Measurements from ENCODE around the gene MTHFD1L. TPM values are rescaled to one million over a fixed set of nuclear protein-coding genes. Genes with fewer than 3 reads are reported as not detected.

MTHFD1L gene
- total RNA-seq, 4 donors from 2014 or later = 3.3 to 7.8 (median 3.8) TPM

DNA sequence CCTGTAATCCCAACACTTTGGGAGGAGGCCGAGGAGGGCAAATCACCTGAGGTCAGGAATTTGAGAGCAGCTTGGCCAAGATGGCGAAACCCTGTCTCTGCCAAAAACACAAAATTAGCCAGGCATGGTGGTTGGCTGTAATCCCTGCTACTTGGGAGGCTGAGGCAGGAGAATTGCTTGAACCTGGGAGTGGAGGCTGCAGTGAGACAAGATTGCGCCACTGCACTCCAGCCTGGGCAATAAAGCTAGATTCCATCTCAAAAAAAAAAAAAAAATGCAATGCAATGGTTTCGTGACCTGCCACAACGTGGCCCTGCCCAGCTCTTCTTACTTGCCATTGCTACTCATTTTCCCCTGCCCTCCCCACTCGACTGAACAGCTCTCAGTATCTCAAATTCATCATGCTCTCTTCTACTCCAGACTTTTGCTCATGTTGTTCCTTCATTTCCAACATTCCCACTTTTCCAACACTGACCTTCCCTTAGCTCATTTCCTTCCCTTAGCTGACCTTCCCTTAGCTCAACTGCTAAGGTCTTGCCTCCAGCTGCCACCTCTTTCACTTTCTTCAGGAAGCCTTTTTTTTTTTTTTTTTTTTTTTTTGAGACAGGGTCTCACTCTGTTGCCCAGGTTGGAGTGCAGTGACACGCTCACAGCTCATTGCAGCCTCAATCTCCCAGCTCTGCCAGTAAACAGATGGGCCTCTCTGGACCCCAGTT is 2.1 kb upstream of the MTHFD1L start:
- no peak for TF ChIP-seq CTCF (IDR thresholded peaks at IDR 0.05; ENCODE audit: low read depth)

- no peak for TF ChIP-seq CTCF (IDR thresholded peaks at IDR 0.05; ENCODE audit: low read depth)
Observed at GRCh38 chr6:150865043-150865405, 478 bp upstream of the MTHFD1L start.

GRCh38 chr6:150866147-150866990 is 867 bp downstream of the MTHFD1L start:
- no peak for TF ChIP-seq CTCF (IDR thresholded peaks at IDR 0.05; ENCODE audit: low read depth)

DNA sequence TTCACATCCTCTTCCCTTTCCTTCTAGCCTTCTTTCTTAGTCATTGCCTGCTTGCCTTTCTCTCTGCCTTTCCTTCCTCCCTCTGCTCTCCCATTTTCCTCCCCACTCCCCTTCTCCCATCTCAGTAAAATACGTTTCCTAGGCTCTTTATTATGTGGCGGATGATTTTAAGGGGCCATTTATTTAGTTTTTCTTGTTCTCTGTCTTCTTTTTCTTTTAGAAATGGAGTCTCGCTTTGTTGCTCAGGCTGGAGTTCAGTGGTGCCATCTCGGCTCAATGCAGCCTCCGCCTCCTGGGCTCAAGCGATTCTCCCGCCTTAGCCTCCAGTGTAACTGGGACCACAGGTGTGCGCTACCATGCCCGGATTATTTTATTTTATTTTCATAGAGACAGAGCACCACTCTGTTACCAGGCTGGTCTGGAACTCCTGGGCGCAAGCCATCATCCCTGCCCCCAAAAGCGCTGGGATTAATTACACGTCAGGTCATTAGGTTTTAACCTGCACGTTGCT is 1.5 kb downstream of the MTHFD1L start:
- TF ChIP-seq CTCF (IDR thresholded peaks at IDR 0.05; ENCODE audit: low read depth) = no peak

- TF ChIP-seq CTCF (IDR thresholded peaks at IDR 0.05; ENCODE audit: low read depth) = no peak
Observed at GRCh38 chr6:150868759-150869158, 3.3 kb downstream of the MTHFD1L start.

DNA sequence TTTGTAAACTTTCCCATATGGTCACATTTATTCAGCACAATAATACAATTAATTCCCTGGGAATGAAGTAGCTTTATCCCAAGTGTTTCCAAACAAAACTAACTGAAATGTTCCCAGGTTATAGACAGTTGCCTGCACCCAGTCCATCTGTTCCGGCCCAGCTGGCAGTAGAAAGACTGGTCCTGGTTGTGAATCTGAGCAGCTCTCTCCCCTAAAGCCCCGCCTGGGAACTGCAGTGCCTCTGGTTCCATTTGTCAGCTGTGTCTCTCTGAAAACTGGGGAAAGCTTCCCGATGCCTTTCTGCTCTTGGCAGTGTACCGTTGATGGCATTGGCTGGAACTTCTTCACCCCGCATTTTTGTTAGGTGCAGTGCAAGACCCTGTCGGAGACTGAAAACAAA is 8.7 kb downstream of the MTHFD1L start:
- TF ChIP-seq CTCF (IDR thresholded peaks at IDR 0.05; ENCODE audit: low read depth) = no peak

GRCh38 chr6:150875841-150876240 is 10.3 kb downstream of the MTHFD1L start:
- no peak for TF ChIP-seq CTCF (IDR thresholded peaks at IDR 0.05; ENCODE audit: low read depth)
